NCI-H460 (cell line): ENCODE measurements around the gene FBXO9. TPM values are rescaled to one million over a fixed set of nuclear protein-coding genes. Genes with fewer than 3 reads are reported as not detected.

ENCODE experiments used
- DNase-seq: peaks from one replicate; pipeline ENCODE4 v3.0.0-alpha.2; 2016; ENCODE audit warnings: low read depth; ENCODE audit errors: extremely low read depth
- total RNA-seq: library from RNA; depleted of rRNA; stranded (reverse); fragments of >200 nt; shearing (Covaris generic); gene quantifications from 2 replicates; pipeline ENCODE4 v1.2.3, GENCODE V29; 2014

The FBXO9 gene
- total RNA-seq, 1 experiment from 2014 or later = 42.9 TPM

- no peak for DNase-seq
Observed at GRCh38 chr6:53086302-53086701, 21.1 kb downstream of the FBXO9 start.

- no peak for DNase-seq
Observed at GRCh38 chr6:53089948-53090347, 24.7 kb downstream of the FBXO9 start.

DNA sequence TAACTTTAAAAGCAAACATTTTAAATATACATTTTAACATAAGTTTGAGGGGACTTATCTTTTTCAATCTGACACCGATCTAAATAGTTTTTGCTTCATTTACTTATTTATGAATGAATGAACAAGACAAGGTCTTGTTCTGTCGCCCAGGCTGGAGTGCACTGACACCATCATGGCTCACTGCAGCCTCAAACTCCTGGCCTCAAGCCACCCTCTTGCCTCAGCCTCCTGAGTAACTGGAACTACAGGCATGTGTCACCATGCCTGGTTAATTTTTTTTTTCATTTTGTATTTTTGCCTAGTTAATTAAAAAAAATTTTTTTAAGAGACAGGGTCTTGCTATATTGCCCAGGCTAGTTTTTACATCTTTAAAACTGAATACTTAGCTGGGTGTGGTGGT is 25.4 kb downstream of the FBXO9 start:
- DNase-seq = no peak

- no peak for DNase-seq
Observed at GRCh38 chr6:53095270-53095669, 30.1 kb downstream of the FBXO9 start.

DNA sequence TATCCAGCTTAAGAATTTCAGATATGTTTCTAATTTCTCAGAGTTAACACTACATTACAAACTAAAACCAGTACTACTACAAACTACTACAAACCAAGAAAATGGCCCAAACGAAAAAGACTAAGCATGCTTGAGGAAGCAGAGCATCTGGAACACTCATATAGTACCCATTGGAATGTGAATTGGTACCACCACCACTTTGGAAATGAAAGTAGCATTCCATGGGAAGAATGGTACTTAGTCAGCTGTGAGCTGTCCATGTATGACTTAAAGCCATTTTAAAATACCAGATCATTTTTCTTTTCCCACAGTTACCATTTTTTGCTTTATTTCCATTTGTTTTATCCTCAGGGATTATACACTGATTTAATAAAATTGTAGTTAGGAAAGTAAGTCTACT is 30.5 kb downstream of the FBXO9 start:
- DNase-seq = no peak

DNA sequence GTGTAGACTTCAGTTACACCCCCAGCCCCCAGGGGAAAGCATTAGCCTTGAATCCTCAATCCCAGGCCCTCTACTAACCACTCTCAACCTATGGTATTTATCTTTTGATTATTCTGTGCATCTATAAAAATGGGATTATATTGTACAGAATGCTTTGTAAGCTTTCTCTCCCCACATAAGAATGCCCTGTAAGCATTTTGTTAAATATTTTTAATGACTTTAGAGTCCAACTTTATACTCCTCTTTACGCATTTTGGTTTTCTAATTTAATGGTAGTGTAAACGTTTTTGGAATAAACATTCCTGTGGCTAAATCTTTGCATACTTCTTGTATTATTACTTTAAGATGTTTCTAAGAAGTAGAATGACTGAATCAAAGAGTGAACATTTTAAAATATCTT is 35.4 kb downstream of the FBXO9 start:
- DNase-seq = no peak

DNA sequence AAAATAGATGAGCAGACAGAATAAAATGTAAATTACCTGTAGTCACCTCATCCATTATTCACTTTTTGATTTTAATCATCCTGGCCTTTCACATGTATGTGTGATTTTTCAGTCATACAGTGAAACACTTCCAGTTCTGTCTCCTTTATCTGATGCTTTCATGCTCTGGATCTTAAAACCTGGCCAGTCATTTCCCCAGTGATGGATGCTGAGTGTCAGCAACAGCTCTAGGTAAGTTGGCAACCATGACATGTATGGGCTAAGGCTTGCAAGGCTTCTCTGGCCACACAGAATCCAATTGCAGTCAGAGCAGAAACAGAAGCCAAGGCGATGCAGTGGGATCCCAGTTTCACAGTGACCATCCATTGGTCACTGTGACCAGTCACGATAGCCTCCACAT is 35.8 kb downstream of the FBXO9 start:
- DNase-seq = no peak

- peak; percentile 13 for DNase-seq
Observed at GRCh38 chr6:53103993-53104675, 38.9 kb downstream of the FBXO9 start.

DNA sequence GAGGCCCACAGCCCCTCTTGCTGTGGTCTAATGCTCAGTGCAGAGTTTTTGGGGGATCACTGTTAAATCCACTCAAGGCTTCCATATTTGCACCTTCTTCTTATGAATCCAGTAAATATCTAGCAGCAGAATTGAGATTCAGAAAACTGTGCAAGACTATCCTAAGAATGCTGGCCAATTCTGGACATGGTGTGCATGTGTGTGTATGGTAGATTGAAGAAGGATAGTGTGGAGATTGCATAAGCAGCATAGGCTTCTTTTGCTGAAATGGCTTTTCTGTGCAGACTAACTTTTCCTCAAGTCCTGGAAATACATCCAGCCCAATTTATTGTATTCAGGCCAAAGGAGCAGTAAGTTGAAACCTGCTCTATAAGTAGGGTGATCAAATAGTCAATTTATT is 39.7 kb downstream of the FBXO9 start:
- no peak for DNase-seq

GRCh38 chr6:53107091-53107490 is 41.9 kb downstream of the FBXO9 start:
- DNase-seq = no peak

DNA sequence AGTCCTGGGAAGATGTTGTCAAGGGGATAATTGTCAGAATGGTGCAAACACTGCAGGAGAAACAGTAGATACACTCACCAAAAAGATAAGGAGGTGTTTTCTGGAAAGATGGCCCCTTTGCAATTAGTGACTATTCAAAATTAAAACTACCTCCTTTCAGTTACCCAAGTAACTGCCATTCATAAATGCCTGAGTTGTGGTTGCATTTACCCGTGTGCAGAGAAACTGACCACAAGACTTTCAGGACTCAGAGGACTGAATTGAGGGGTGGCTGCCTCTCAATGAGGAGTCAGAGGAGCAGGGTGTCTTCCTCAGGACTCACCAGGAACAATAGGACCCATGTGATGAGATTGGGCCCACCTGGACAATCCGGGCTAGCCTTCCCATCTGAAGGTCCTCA is 44.4 kb downstream of the FBXO9 start:
- DNase-seq = no peak

GRCh38 chr6:53111865-53112264 is 46.7 kb downstream of the FBXO9 start:
- DNase-seq = no peak

- DNase-seq = no peak
Observed at GRCh38 chr6:53112404-53112803, 47.2 kb downstream of the FBXO9 start.

DNA sequence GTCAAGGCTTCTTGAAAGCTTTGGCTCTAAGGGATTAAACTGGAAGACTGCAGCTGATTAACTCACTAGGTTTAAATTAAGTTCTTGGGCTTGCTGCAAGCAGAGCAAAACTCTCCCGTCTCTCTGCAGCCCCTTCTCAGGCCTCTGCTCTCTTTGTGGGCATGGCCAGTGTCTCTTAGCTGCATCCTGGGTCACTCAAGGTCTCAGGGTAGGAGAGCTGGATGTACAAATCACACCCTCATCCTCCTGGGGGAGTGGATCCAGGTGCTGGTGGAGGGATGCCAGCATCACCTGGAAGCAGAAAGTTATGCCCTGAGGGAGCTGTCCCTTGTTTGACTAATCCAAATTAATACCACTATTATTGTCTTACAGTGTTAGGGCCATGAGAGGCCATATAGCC is 47.7 kb downstream of the FBXO9 start:
- DNase-seq = no peak

DNA sequence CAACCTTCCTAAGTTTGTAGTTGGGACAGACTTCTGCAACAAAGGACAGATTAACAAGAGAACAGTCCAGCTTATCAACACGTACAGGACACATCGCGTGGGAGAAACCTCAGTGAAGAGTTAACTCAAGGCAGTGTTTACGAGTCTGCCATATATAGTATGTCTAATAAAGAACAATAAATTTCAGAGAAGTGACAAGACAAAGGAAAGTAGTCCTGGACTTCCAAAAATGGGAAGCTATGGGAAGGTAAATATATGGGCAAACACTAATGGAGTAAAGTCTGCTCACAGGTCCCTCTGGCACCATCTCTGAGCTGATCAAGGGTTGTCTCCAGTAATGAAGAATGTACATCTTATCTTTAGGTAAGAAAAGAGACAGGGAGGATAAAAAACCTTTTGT is 48.5 kb downstream of the FBXO9 start:
- no peak for DNase-seq

- DNase-seq = no peak
Observed at GRCh38 chr6:53115113-53115512, 49.9 kb downstream of the FBXO9 start.

GRCh38 chr6:53115741-53116140 is 50.5 kb downstream of the FBXO9 start:
- no peak for DNase-seq

GRCh38 chr6:53119349-53119748 is 54.1 kb downstream of the FBXO9 start:
- no peak for DNase-seq

- DNase-seq = peak; percentile 19
Observed at GRCh38 chr6:53119772-53120409, 54.7 kb downstream of the FBXO9 start.

GRCh38 chr6:53124131-53124800 is 59.1 kb downstream of the FBXO9 start:
- no peak for DNase-seq

- DNase-seq = no peak
Observed at GRCh38 chr6:53125276-53125675, 60.1 kb downstream of the FBXO9 start.

DNA sequence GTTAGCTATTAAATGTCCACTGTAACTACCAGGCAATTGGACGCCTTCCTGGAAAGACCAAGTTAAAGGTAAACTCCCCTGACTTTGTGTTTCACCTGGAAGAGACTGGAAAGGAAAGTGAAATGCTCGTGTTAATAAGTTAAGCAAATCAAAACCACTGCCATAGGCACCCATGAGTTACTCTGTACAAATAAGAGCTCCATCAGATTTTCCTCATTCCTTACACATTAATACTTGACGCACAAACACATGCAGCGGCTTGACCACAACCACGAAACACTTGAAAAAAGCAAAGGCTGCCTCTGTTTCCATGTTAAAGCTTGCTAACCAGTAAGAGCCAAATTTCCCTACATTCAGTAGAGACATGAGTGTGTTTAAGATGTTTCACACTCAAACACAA is 63.6 kb downstream of the FBXO9 start:
- no peak for DNase-seq
